Neural cell (in vitro differentiated cells): ENCODE measurements around the gene ADGRB3. TPM values are rescaled to one million over a fixed set of nuclear protein-coding genes. Genes with fewer than 3 reads are reported as not detected.

Experiments used
- H2AFZ ChIP-seq: fragments of 200-600, 300-800 bp; sonication (generic), shearing (Covaris generic); 2 replicates; pipeline ENCODE4 v1.6.0; 2014; ENCODE audit warnings: low read depth, mild to moderate bottlenecking, antibody characterized with exemption, low read length, moderate library complexity
- H3F3A ChIP-seq: fragments of 200-600 bp; shearing (Covaris generic); 2 replicates; pipeline ENCODE4 v1.6.1; 2016; ENCODE audit warnings: mild to moderate bottlenecking, moderate library complexity, mixed read lengths, antibody characterized with exemption, low read length; ENCODE audit not compliant: insufficient read depth, poor library complexity, severe bottlenecking
- H3K27ac ChIP-seq: fragments of 200-600, 300-800 bp; sonication (generic), shearing (Covaris generic); 2 replicates; pipeline ENCODE4 v1.5.1; 2014; ENCODE audit warnings: mild to moderate bottlenecking, low read length, moderate library complexity
- H3K27me3 ChIP-seq: fragments of 300-800, 200-600 bp; sonication (generic), shearing (Covaris generic); 2 replicates; pipeline ENCODE4 v1.6.0; 2014; ENCODE audit warnings: mild to moderate bottlenecking, low read depth, low read length, moderate library complexity; ENCODE audit not compliant: insufficient read depth
- H3K36me3 ChIP-seq: fragments of 300-800, 200-600 bp; sonication (generic), shearing (Covaris generic); 2 replicates; pipeline ENCODE4 v1.5.1; 2014; ENCODE audit warnings: mild to moderate bottlenecking, antibody characterized with exemption, low read length, moderate library complexity; ENCODE audit not compliant: insufficient read depth
- H3K4me2 ChIP-seq: fragments of 300-800, 200-600 bp; sonication (generic), shearing (Covaris generic); 2 replicates; pipeline ENCODE4 v1.6.0; 2014; ENCODE audit warnings: mild to moderate bottlenecking, low read length
- H3K4me3 ChIP-seq: fragments of 300-800, 200-600 bp; sonication (generic), shearing (Covaris generic); 2 replicates; pipeline ENCODE4 v1.5.1; 2014; ENCODE audit warnings: mild to moderate bottlenecking, low read length, moderate library complexity
- H3K79me2 ChIP-seq: fragments of 200-600 bp; shearing (Covaris generic); replicated peaks from 2 replicates; pipeline ENCODE4 v1.6.0; 2014; ENCODE audit warnings: mild to moderate bottlenecking, low read length, moderate library complexity; ENCODE audit not compliant: insufficient read depth
- H3K9ac ChIP-seq: fragments of 300-800, 200-600 bp; sonication (generic), shearing (Covaris generic); 2 replicates; pipeline ENCODE4 v1.6.1; 2016; ENCODE audit warnings: mild to moderate bottlenecking, low read length, mixed read lengths
- H3K9me2 ChIP-seq: fragments of 200-600 bp; shearing (Covaris generic); 2 replicates; pipeline ENCODE4 v1.6.1; 2016; ENCODE audit warnings: mild to moderate bottlenecking, low read length, mixed read lengths; ENCODE audit not compliant: insufficient read depth
- H3K9me3 ChIP-seq: fragments of 200-600, 300-800 bp; sonication (generic), shearing (Covaris generic); 2 replicates; pipeline ENCODE4 v1.6.1; 2016; ENCODE audit warnings: mild to moderate bottlenecking, mixed run types, low read length, moderate library complexity, mixed read lengths
- H4K20me1 ChIP-seq: fragments of 200-600 bp; shearing (Covaris generic); 2 replicates; pipeline ENCODE4 v1.6.1; 2016; ENCODE audit warnings: mild to moderate bottlenecking, mixed run types; ENCODE audit not compliant: insufficient read depth
- EP300 ChIP-seq: fragments of 450-650 bp; conservative IDR thresholded peaks from 2 replicates; pipeline ENCODE4 v1.6.1; 2014; ENCODE audit warnings: antibody characterized with exemption, mild to moderate bottlenecking, moderate library complexity; ENCODE audit not compliant: poor library complexity, severe bottlenecking
- EZH2 ChIP-seq: fragments of 200-600, 300-800 bp; shearing (Covaris generic), sonication (generic); IDR thresholded peaks from 2 replicates; pipeline ENCODE4 v1.6.1; 2014; ENCODE audit warnings: antibody characterized with exemption, low read length, borderline replicate concordance, mild to moderate bottlenecking; ENCODE audit not compliant: insufficient read depth, poor library complexity, severe bottlenecking
- MXI1 ChIP-seq: fragments of 450-650 bp; conservative IDR thresholded peaks from 2 replicates; pipeline ENCODE4 v1.6.1; 2014; ENCODE audit warnings: antibody characterized with exemption, mild to moderate bottlenecking; ENCODE audit not compliant: poor library complexity, severe bottlenecking
- POLR2AphosphoS5 ChIP-seq: IDR thresholded peaks from 2 replicates; pipeline ENCODE4 v1.6.1; 2012
- RAD21 ChIP-seq: fragments of 450-650 bp; conservative IDR thresholded peaks from 2 replicates; pipeline ENCODE4 v1.6.1; 2014; ENCODE audit warnings: antibody characterized with exemption, mild to moderate bottlenecking, moderate library complexity
- REST ChIP-seq: IDR thresholded peaks from 2 replicates; pipeline ENCODE4 v1.6.1; 2012; ENCODE audit warnings: borderline replicate concordance
- SMC3 ChIP-seq: fragments of 450-650 bp; conservative IDR thresholded peaks from 2 replicates; pipeline ENCODE4 v1.6.1; 2014; ENCODE audit warnings: antibody characterized with exemption, mild to moderate bottlenecking, moderate library complexity; ENCODE audit not compliant: poor library complexity
- TAF1 ChIP-seq: IDR thresholded peaks from 2 replicates; pipeline ENCODE4 v1.6.1; 2012; ENCODE audit warnings: low read depth
- polyA plus RNA-seq: library from polyadenylated mRNA; depleted of rRNA; stranded (reverse); fragments of >200 nt; gene quantifications from 2 replicates; pipeline ENCODE4 v1.2.3, GENCODE V29; 2014
- TF ChIP-seq, protein P1 (sequence below): fragments of 450-650 bp; IDR thresholded peaks from 2 replicates; pipeline ENCODE4 v1.5.1; 2014; ENCODE audit warnings: antibody characterized with exemption, mild to moderate bottlenecking, moderate library complexity; ENCODE audit not compliant: poor library complexity, severe bottlenecking

Gene ADGRB3
- polyA plus RNA-seq, 1 donor from 2014 or later: 66.5 TPM

DNA sequence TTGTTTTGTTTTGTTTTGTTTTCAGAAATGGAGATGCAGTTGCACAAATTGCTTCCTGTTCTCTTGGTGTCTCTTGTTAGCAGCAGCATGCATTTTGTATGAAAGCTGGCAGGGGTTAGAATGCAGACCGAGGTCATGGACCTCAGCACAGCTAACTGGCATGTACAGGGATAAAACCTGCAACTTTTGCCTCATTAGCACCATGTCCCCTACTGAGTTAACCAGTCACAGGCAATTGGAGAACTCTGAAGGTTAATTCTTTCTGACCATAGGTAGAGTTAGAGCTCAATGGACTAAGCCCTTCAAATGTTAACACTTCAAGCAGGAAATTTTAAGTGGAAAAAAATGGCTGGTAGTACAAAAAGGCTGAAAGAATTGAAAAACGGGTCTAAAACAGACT lies 377.1 kb downstream of the ADGRB3 start:
- TF ChIP-seq EP300 (no peak), POLR2AphosphoS5 (no peak), RAD21 (no peak), MXI1 (no peak), SMC3 (no peak), EZH2 (no peak), TAF1 (no peak), REST (no peak)
- TF ChIP-seq, protein P1, sequence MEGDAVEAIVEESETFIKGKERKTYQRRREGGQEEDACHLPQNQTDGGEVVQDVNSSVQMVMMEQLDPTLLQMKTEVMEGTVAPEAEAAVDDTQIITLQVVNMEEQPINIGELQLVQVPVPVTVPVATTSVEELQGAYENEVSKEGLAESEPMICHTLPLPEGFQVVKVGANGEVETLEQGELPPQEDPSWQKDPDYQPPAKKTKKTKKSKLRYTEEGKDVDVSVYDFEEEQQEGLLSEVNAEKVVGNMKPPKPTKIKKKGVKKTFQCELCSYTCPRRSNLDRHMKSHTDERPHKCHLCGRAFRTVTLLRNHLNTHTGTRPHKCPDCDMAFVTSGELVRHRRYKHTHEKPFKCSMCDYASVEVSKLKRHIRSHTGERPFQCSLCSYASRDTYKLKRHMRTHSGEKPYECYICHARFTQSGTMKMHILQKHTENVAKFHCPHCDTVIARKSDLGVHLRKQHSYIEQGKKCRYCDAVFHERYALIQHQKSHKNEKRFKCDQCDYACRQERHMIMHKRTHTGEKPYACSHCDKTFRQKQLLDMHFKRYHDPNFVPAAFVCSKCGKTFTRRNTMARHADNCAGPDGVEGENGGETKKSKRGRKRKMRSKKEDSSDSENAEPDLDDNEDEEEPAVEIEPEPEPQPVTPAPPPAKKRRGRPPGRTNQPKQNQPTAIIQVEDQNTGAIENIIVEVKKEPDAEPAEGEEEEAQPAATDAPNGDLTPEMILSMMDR: no peak
- no peak overlapping the region for H3K4me2 ChIP-seq
- H4K20me1 ChIP-seq: no peaks in the 10 kb centered on the region
- H3K36me3 ChIP-seq: no peaks in the 10 kb centered on the region
- no peak overlapping the region for H3K9ac ChIP-seq
- no peak overlapping the region for H2AFZ ChIP-seq
- H3K4me3 ChIP-seq: no peak overlapping the region
- no peaks in the 10 kb centered on the region for H3F3A ChIP-seq
- no peaks in the 10 kb centered on the region for H3K9me2 ChIP-seq
- H3K79me2 ChIP-seq: no peaks in the 10 kb centered on the region
- H3K27ac ChIP-seq: no peak overlapping the region
- no peaks in the 10 kb centered on the region for H3K9me3 ChIP-seq
- H3K27me3 ChIP-seq: no peaks in the 10 kb centered on the region

- H3K79me2 ChIP-seq: no peaks in the 10 kb centered on the region
- H3K27me3 ChIP-seq: no peaks in the 10 kb centered on the region
- H2AFZ ChIP-seq: no peak overlapping the region
- no peak for TF ChIP-seq EP300
- TF ChIP-seq, protein P1: no peak
- TF ChIP-seq RAD21: no peak
- TF ChIP-seq POLR2AphosphoS5: no peak
- TF ChIP-seq SMC3: no peak
- TF ChIP-seq TAF1: no peak
- no peak for TF ChIP-seq REST
- TF ChIP-seq MXI1: no peak
- no peak for TF ChIP-seq EZH2
- no peaks in the 10 kb centered on the region for H3K9me3 ChIP-seq
- H4K20me1 ChIP-seq: no peaks in the 10 kb centered on the region
- no peaks in the 10 kb centered on the region for H3K9me2 ChIP-seq
- H3K4me2 ChIP-seq: no peak overlapping the region
- H3K4me3 ChIP-seq: no peak overlapping the region
- H3K36me3 ChIP-seq: no peaks in the 10 kb centered on the region
- H3K9ac ChIP-seq: no peak overlapping the region
- no peaks in the 10 kb centered on the region for H3F3A ChIP-seq
- no peak overlapping the region for H3K27ac ChIP-seq
These were observed 377.8 kb downstream of the ADGRB3 start for GRCh38 chr6:69012876-69013275.
